CD4-positive, alpha-beta T cell (primary cell): ENCODE results near the gene CALML5. TPM values are rescaled to one million over a fixed set of nuclear protein-coding genes. Genes with fewer than 3 reads are reported as not detected.
A peak's percentile ranks its signal among the peaks of the same experiment; 100 is the strongest.

ENCODE experiments used
- ATAC-seq: fragments of 200-7000 bp; cut with Tn5 transposase; one replicate; pipeline ENCODE4 v1.10.0; 2022; ENCODE audit warnings: mild to moderate bottlenecking; ENCODE audit not compliant: poor library complexity
- CTCF ChIA-PET: fragments of 350-600 bp; sonication (Branson Sonifier 250); formaldehyde crosslinking; loops from one replicate; lab custom pipeline; 2021; ENCODE audit warnings: antibody characterized with exemption, inconsistent platforms; lab: Charles Lee
- POLR2A ChIA-PET: fragments of 350-600 bp; sonication (Branson Sonifier 250); formaldehyde crosslinking; loops from one replicate; lab custom pipeline; 2021; ENCODE audit warnings: antibody characterized with exemption, inconsistent platforms; lab: Charles Lee
- DNase-seq, 14 experiments: peaks; one replicate each; pipeline ENCODE4 v3.0.0-alpha.2; 2013 to 2020; ENCODE audit warnings: mixed read lengths in 2 of 14
- H3K27ac ChIP-seq, 2 donors: one replicate each; pipeline versions ENCODE4 v1.5.1 to v1.7.0; 2013; ENCODE audit warnings: low read length in 2 of 2, low read depth in 1 of 2, mild to moderate bottlenecking in 1 of 2
- H3K27me3 ChIP-seq, 2 experiments: 1 replicate in 1 of 2; 2 replicates in 1 of 2; pipeline versions ENCODE4 v1.6.1 to v1.7.0; 2013; ENCODE audit warnings: low read length in 2 of 2, control low read depth in 1 of 2, mild to moderate bottlenecking in 1 of 2, moderate library complexity in 1 of 2; ENCODE audit not compliant: insufficient read depth in 2 of 2, control insufficient read depth in 1 of 2
- H3K36me3 ChIP-seq: one replicate; pipeline ENCODE4 v1.6.1; 2013; ENCODE audit warnings: low read length, control low read depth; ENCODE audit not compliant: insufficient read depth
- H3K4me1 ChIP-seq: one replicate; pipeline ENCODE4 v1.6.1; 2013; ENCODE audit warnings: low read length, control low read depth; ENCODE audit not compliant: insufficient read depth
- H3K4me3 ChIP-seq: one replicate; pipeline ENCODE4 v1.5.1; 2013; ENCODE audit warnings: mild to moderate bottlenecking, low read length, moderate library complexity
- H3K9me3 ChIP-seq, 2 experiments: 1 replicate in 1 of 2; 2 replicates in 1 of 2; pipeline versions ENCODE4 v1.6.1 to v1.7.0; 2013; ENCODE audit warnings: low read length in 2 of 2, mild to moderate bottlenecking in 2 of 2, control low read depth in 1 of 2, moderate library complexity in 1 of 2; ENCODE audit not compliant: control insufficient read depth in 1 of 2, insufficient read depth in 1 of 2
- H3K27ac Mint-ChIP-seq: one replicate; pipeline ENCODE4 v1.8.0; 2020; ENCODE audit warnings: mixed read lengths
- H3K27me3 Mint-ChIP-seq: one replicate; pipeline ENCODE4 v1.8.0; 2021; ENCODE audit warnings: mixed read lengths
- H3K36me3 Mint-ChIP-seq: one replicate; pipeline ENCODE4 v1.8.0; 2021; ENCODE audit warnings: low read depth, mixed read lengths
- H3K4me1 Mint-ChIP-seq: one replicate; pipeline ENCODE4 v1.8.0; 2021; ENCODE audit warnings: low read depth, mixed read lengths
- H3K4me3 Mint-ChIP-seq: one replicate; pipeline ENCODE4 v1.8.0; 2020; ENCODE audit warnings: mild to moderate bottlenecking, mixed read lengths
- H3K9me3 Mint-ChIP-seq: one replicate; pipeline ENCODE4 v1.8.0; 2020; ENCODE audit warnings: mixed read lengths
- CTCF ChIP-seq: fragments of 200-600 bp; IDR thresholded peaks from one replicate; pipeline ENCODE4 v1.8.0; 2022; ENCODE audit warnings: antibody characterized with exemption, mild to moderate bottlenecking
- intact Hi-C, 2 experiments: fragments of 100-400 bp; cut with DNase I in 1 of 2; cut with micrococcal nuclease in 1 of 2; formaldehyde crosslinking; loops; one replicate each; pipeline versions ENCODE4 v1.15.1 to v1.9.0; 2023 to 2025; cut with DNase I, micrococcal nuclease
- total RNA-seq, 174 experiments: library from RNA in 2 of 174; stranded (reverse) in 2 of 174; gene quantifications; one replicate each; pipeline ENCODE4 v1.2.3 and lab custom pipeline; 2021 to 2026

The CALML5 gene
- total RNA-seq, 2 experiments from 2014 or later = not detected

- ATAC-seq (no peak), DNase-seq (no peak)
- Histone ChIP-seq H3K9me3 (no peaks in the 10 kb centered on the region), H3K4me3 (no peak overlapping the region), H3K27me3 (no peaks in the 10 kb centered on the region), H3K36me3 (peaks cover 22% of the 10 kb centered on the region), H3K27ac (no peak overlapping the region), H3K4me1 (peaks cover 6% of the 10 kb centered on the region)
- Mint-ChIP-seq H3K36me3 (peaks cover 48% of the 10 kb centered on the region), H3K27me3 (no peaks in the 10 kb centered on the region), H3K4me1 (peaks cover 35% of the 10 kb centered on the region), H3K27ac (no peak overlapping the region), H3K9me3 (no peaks in the 10 kb centered on the region), H3K4me3 (no peak overlapping the region)
- no peak for TF ChIP-seq CTCF
- POLR2A ChIA-PET = no interaction called here
- CTCF ChIA-PET = no interaction called here
- intact Hi-C loops = no loop called here
Measured at GRCh38 chr10:5450605-5451384, 48.6 kb downstream of the CALML5 start.

- POLR2A ChIA-PET = no interaction called here
- Mint-ChIP-seq H3K27ac (no peak overlapping the region), H3K4me3 (peak overlapping the region; percentile 77), H3K36me3 (peaks cover 38% of the 10 kb centered on the region), H3K9me3 (no peaks in the 10 kb centered on the region), H3K4me1 (peaks cover 41% of the 10 kb centered on the region), H3K27me3 (no peaks in the 10 kb centered on the region)
- Histone ChIP-seq H3K4me1 (peaks cover 6% of the 10 kb centered on the region), H3K36me3 (peaks cover 16% of the 10 kb centered on the region), H3K4me3 (no peak overlapping the region), H3K27ac (no peak overlapping the region), H3K27me3 (no peaks in the 10 kb centered on the region), H3K9me3 (no peaks in the 10 kb centered on the region)
- ATAC-seq = no peak
- intact Hi-C loops = loop anchor here in 1 of 2 experiments (5.0 kb wide), 1 partner anchor 102 kb away; no protein-coding TSS in a partner anchor
- CTCF ChIA-PET = interaction anchor here (0.7 kb wide), 1 partner anchor 35 kb away, joined by 3 read pairs; no protein-coding TSS in a partner anchor
- no peak for TF ChIP-seq CTCF
- DNase-seq = peak in 1 of 14 experiments; percentile 16
Measured at GRCh38 chr10:5449823-5450222, 49.5 kb downstream of the CALML5 start.

GRCh38 chr10:5449227-5449626 lies 50.1 kb downstream of the CALML5 start:
- peaks cover 32% of the 10 kb centered on the region for H3K36me3 Mint-ChIP-seq
- CTCF ChIA-PET = no interaction called here
- Histone ChIP-seq H3K4me3 (no peak overlapping the region), H3K36me3 (peaks cover 10% of the 10 kb centered on the region), H3K4me1 (peaks cover 6% of the 10 kb centered on the region), H3K9me3 (no peaks in the 10 kb centered on the region), H3K27me3 (no peaks in the 10 kb centered on the region), H3K27ac (no peak overlapping the region)
- no peaks in the 10 kb centered on the region for H3K27me3 Mint-ChIP-seq
- ATAC-seq (no peak), DNase-seq (no peak)
- H3K9me3 Mint-ChIP-seq = no peaks in the 10 kb centered on the region
- no peak overlapping the region for H3K27ac Mint-ChIP-seq
- intact Hi-C loops = loop anchor here in 1 of 2 experiments (5.0 kb wide), 1 partner anchor 103 kb away; no protein-coding TSS in a partner anchor
- POLR2A ChIA-PET = no interaction called here
- H3K4me1 Mint-ChIP-seq = peaks cover 47% of the 10 kb centered on the region
- H3K4me3 Mint-ChIP-seq = peak overlapping the region; percentile 58
- no peak for TF ChIP-seq CTCF

Other genes starting within 250 kb of the CALML5 start
- not detected for gene UCN3, start 134.6 kb downstream of the CALML5 start, total RNA-seq
- not detected for gene TUBAL3, start 94.7 kb downstream of the CALML5 start, total RNA-seq
- 10 to 100 TPM; 29.0 to 30.5 TPM for gene NET1, start 87.0 kb downstream of the CALML5 start, total RNA-seq
- not detected for gene CALML3, start 25.4 kb upstream of the CALML5 start, total RNA-seq
- 1 to 10 TPM; 1.9 to 2.9 TPM for gene ASB13, start 167.0 kb upstream of the CALML5 start, total RNA-seq
- 10 to 100 TPM; 50.0 to 51.0 TPM for gene TASOR2, start 185.3 kb upstream of the CALML5 start, total RNA-seq